GM18526 (cell line): Measurements from ENCODE around the gene FIBCD1.

Source experiments
- POLR2A ChIP-seq: IDR thresholded peaks from 3 replicates; pipeline ENCODE4 v1.6.1; 2011; ENCODE audit not compliant: insufficient read length; ENCODE audit errors: extremely low read depth

The FIBCD1 gene

DNA sequence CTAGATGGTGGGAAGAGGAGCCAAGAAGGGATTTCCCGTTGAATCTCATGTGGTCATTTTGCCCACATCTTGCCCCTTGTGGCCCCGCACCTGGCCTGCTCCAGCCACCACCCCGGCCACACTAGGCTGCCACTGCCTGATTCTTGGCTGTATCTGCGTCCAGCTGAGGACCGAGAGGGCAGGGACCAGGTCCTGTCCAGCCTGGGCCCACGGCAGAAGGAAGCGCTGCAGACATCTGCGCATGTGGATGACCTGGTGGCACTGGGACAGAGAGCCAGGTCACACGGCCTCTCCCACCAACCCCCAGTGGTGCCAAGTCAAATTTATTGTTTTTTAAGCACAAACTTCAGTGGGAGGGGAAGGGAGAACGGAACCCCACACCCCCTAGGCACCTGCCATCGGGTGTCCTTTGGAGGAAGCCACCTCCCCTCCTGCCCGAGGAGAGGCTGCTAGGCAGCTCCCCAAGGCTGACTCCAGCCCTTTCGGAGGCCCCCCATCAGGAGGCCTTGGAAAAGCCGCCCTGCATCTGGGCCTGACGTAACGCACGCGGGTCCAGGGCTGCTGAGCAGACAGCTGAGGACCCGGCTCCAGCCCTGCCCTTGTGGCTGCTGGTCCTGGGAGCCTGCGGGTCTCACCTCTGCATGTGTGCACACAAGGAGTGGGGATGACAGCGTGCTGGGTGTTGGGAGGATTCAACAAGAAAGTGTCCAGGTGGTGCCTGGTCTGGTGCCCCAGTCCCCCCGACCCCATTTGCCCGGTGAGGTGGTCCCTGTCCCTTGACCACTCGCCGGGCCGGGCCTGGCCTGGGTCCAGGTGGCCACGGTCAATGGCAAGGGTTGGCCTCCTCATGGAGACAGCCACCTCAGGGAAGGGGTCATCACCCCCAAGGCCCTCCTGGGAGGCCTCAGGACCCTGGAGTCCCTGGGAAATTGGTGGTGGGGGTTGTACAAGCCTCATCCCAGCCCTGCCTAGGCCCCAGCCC is 36.6 kb downstream of the FIBCD1 start:
- no peak for TF ChIP-seq POLR2A

DNA sequence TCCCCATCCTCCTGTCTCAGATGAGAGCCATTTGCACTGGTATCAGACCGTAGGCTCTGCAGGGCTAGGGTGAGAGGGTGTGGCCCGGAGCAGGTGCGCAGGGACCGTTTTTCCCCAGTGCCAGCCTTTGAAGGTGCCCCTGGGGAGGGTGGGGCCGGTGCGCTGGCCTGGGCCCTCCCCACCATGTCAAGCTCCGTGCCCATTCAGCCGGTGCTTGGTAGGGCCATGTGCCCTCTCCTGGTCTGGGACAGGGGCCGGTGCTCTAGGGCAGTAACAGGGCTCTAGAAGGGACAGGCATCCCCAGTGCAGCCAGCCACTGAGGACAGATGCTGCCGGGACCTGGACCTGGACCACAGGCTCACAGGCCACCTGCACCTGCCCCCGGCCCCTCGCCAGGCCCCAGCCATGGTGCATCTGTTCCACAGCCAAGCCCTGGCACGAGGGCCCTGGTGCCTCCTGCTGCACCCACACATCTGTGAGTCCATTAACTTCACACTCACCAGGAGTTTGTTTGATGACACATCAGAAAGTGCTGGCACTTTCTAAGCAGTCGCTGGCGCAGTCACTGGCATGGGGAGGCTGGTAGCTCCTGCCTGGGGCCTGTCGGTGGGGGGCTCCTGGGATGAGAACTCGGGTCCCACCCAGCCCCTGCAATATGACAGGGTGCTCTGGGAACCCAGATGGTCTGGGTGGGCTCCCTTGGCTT is 37.4 kb downstream of the FIBCD1 start:
- TF ChIP-seq POLR2A: no peak

DNA sequence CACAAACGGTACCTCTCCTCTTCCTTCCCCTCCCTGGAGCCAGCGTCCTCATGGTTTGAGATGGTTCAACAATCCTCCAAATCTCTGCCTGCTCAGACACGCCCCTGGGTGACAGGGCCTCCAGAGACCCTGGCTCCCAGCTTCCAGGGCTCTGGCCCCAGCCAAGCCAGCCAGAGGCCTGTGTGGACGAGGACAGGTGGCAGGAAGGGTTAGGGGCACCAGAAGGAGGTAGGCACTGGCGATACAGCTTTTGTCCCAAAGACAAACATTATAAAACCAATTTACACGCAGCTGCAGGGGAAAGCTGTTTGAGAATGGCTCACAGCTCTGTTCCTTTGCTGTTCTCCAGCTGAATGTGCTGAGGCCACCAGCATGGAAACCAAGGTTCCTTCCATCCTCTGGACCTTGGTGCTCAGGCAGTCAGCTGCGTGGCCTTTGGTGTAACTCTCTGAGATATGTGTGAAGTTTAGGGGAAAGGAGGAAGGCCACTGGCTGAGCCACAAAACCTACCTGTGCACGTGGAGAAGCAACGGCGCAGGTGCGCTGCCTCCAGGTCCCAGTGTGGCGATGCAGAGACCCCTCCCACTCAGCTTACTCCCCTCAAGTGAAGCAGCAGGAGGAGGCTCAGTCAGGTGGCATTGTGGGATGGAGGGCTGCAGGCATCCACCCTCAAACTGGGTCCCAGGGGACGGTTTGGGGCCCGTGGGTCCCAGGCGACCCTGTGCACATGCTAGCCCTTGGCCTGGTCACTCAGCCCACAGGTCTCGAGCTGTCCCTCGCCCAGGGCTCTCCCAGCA is 38.1 kb downstream of the FIBCD1 start:
- TF ChIP-seq POLR2A: no peak

DNA sequence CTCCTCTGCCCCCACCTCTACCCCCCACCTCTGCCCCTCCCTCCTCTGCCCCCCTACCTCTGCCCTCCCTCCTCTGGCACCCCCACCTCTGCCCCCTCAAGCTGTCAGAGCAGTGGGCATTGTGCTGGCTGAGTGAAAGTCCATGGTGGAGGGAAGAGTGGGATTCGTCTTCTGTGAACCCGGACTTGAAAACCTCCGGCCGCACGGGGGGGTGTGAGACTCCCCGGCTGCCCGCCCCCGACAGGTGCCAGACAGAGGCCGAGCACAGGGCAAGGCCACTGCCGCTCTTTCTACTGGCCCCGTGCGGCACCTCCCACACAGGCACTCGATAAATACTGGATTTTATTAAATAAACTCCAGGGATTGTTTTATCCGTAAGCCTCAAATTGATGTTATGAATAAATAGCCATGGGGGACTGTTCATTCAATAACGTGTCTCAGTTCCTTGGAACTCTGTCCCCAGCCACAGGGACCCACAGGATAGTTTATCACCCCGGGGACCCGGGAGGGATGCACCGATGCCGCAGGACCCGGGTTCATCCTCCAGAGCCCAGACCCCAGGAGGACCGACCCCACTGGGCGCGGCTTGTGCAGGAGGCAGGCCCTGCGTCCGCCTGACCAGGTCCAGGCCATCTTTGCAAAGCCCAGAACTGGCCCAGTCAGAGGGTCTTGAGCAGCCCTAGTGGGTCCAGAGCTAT is 39.8 kb downstream of the FIBCD1 start:
- no peak for TF ChIP-seq POLR2A

DNA sequence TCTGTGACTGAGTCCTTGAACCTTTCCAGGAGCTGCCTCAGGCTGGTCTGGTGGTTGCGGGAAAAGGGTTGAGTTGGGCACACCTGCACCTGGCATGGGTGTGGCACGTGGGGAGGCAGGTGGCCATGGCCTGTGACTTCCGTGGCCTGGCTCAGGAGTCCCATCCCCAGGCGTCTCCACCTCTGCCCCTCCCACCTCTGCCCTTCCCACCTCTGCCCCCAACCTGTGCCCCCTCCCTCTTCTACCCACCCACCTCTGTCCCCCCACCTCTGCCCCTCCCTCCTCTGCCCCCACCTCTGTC is 40.5 kb downstream of the FIBCD1 start:
- no peak for TF ChIP-seq POLR2A

DNA sequence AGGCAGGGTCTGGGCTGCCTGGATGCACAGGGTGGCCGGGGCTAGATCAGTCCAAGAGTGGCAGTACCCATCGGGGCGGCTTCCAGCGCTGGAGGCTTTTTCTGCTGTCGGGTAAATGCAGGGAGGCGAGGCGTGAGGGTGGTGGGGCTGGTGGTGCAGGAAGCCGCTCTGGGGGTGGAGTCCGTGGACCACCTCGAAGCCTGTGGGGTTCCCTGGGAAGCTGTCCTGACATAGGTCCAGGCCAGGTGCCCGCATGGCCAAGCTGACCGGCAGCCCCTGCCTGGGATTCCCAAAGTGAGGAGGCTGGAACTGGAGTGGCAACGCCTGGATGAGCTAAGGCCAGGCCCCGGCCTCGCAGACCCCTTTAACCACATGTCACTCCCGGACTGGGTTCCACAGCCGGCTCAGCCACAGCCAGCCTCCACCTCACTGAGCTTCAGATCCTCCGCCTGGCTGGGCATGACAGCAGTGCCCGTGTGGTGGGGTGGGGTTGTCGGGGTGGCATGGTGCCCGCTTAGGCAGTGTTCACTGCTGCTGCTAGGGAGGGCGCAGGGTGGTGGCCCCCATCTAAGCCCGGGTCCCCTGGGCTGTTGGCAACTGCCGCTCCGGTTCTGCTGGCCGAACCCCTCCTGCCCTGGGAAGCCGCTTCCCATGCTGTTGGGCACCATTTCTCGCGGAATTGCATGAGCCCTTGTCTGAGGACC is 41.0 kb downstream of the FIBCD1 start:
- no peak for TF ChIP-seq POLR2A

DNA sequence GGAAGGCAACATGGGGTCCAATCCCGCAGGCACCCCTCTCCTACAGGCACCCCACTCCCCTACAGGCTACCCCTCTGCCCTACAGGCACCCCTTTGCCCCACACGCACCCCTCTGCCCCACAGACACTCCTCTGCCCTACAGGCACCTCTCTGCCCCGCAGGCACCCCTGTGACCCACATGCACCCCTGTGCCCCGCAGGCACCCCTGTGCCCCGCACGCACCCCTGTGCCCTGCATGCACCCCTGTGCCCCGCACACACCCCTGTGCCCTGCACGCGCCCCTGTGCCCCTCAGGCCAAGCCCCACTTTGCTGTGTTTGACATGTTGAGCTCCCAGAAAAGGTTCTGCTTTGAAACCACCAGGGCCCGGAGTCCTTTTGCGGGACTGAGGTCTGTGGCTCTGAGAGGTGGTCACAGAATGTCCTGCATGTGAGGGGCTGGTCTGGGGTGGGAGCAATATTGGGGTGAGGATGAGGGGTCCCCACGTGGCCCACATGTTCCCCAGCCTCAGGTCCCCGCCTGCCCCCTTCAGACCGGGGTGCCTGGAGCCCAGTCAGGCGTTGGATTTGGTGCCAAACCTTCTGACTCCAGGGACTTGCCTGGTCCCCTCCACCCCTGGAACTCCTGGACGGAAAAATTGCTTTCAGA is 41.8 kb downstream of the FIBCD1 start:
- TF ChIP-seq POLR2A: no peak

DNA sequence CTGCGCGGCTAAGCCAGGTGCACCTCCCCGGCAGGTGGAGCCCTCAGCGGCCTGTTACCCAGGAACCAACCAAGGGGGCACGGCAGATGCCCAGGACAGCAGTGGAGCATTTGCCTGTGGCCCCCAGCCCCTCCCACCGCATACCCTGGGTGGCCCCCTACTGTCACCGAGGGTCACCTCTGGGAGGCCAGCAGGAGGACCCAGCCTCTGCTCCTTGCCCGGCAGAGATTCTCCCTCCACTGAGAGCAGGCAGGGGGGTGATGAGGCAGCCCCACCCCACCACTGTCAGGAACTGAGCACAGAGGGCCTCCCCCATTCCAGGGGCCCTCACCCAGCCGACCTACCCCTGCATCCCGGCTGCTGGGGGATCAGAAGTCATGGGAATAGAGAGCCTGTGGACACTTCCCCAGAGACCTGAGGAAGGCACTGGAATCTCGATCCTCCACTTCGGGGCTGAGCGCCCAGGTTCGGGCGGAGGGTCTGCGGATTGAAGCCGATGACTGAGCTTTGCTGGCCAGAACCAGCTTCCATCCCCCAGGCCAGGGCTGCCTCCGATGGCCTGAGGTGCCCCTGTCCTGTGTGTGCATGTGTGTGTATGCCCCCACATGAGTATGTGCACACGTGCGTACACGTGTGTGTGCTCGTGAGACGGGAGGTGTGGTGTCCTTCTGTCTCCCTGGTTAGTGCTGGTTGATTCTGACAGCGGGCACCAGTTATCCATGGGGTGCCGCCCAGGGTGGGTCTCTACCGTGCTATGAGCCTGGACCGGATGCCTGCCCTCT is 42.6 kb downstream of the FIBCD1 start, which contains the start of gene QRFP:
Gene QRFP, minus strand, starts transcription at position 580 of the 782 bp plus-strand sequence. CDS start 2,974 bp downstream, outside the sequence.
- no peak for TF ChIP-seq POLR2A

DNA sequence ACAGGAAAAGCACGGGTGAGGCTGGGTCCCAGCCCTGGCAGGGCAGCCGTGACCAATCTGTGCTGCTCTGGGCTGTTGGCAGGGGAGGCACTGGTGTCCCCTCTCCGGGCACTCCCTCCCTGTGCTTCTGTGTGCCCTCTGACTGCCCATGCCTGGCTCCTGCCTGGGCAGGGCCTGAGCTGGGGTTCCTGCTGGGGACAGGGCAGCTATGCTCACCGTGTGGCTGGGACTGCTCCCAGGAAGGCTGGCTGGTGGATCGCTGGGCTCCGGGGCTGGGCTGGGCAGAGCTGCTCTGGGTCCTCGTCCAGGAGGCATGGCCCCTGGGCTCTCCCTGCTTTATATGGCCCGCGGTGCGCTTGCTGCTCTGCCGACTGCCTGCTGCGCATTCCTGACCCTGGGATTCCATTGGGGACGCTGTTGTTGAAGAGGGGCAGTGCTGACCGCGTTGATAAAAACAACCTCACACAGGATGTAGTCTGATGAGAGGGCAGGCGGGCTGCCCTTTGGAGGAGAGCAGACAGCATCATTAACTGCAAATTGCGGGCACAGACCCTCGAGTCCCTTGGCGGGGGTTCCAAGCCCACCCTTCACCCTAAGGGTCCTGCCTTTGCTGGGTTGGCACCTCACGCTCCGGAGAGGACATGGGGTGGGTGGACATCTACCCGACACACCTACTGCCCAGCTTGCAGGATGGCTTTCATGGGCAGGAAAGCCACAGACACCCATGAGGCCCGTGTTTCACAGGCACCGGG is 43.4 kb downstream of the FIBCD1 start:
- TF ChIP-seq POLR2A: no peak

DNA sequence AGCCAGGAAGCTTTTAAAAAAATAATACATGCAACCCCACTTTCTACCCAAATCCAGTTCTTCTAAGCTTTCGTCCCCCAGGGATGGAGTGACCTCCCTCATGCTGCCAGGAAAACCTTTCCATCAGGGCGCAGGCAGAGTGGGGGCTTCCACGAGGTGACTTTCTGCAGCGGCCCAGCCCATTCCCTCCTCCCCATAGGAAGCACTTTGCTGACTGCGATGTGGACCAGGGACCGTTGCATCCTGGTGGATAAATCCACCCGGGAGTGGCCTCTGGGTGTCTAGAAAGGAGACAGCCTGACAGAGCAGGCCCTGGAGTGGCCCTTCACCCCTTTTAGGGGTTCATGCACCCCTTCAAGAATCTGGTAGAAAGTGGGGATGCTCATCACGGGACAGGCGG is 44.0 kb downstream of the FIBCD1 start:
- TF ChIP-seq POLR2A: no peak

DNA sequence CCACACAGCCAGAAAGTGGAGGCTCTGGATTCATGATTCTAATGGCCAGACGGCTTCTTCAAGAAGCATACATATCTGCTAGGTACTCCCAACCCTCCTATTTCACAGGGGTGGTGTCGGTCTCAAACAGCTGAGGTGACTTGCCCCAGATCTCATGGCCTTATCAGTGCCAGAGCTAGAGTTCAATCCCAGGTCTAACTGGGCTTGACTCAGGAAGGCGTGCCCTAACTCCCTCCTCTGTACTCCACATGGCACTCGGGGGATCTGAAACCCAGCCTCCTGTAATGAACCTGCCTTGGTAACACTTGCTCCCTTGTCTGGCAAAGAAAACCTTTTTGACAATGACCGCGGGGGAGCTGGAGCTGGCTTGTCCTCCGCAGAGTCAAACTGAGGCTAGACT is 44.5 kb downstream of the FIBCD1 start:
- TF ChIP-seq POLR2A: no peak

DNA sequence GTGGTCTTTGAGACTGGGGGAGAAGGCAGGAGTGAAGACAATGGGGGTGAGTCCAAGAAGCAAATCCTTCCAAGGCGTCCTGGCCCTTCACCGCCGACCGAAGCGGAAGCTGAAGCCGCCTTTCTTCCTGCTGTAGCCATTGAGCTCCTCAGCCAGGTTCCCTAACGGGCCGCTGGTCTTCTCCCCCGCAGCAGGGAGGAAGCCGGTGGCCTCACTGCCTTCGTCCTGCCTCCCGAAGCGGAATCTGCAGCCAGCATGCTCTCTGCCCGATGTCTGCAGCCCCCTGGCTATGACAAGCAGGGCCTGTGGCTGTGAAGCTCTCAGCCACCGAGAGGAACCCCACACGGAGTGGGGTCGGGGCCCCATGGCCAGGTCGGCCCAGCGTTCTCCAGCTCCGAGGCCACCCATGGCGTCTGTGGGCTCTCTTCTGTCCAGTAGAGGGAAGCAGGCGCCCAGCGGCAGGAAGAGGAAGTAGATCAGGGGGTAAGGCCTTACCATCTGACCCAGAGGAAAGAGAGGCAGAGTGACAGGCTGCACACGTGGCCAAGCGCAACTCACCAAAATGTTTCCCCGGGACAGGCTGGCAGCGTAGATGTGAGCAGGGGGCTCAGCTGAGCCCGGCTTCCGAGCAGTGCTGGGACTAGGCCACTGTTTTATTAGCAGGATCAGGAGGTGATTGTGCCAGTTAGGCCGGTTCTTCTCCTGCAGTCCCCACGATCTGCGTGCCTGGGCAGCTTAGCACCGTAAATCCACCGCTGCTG is 45.5 kb downstream of the FIBCD1 start:
- no peak for TF ChIP-seq POLR2A
